ENCODE data around the gene YAP1.

Gene YAP1

DNA sequence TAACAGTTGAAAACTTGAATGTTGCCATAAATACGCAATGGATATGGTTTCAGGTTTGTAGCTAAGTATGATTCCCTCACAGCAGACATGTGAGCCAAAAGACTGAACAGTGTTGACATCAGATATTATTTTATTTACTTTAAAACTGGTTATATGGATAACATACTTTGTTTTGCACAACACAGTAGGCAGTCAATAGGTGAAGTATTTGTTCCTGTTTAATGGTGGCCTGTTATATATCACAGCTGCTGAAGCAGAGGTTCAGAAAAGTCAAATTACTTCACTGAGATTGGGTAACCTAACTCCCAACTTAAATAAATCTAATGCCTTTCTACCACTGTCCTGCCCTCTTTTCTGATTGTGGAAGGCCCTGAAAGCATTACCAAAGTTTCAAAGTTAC, 44.6 kb downstream of the YAP1 start:
- no peak for TF ChIP-seq SIN3A (IDR thresholded peaks at IDR 0.05; ENCODE audit: borderline replicate concordance, insufficient read depth, low read length)
- no peak for TF ChIP-seq REST (IDR thresholded peaks at IDR 0.05; ENCODE audit: insufficient read depth in 1 of 2, low read depth in 2 of 2, low read length in 2 of 2)
- no peak for TF ChIP-seq POLR2AphosphoS5 (IDR thresholded peaks at IDR 0.05; ENCODE audit: low read depth, low read length)
- no peak for TF ChIP-seq FOXP2 (optimal IDR thresholded peaks at IDR 0.05; ENCODE audit: borderline replicate concordance, extremely low read depth, extremely low read length, insufficient read depth)
- TF ChIP-seq TAF1 (IDR thresholded peaks at IDR 0.05; ENCODE audit: borderline replicate concordance, insufficient read depth, low read length) = no peak

DNA sequence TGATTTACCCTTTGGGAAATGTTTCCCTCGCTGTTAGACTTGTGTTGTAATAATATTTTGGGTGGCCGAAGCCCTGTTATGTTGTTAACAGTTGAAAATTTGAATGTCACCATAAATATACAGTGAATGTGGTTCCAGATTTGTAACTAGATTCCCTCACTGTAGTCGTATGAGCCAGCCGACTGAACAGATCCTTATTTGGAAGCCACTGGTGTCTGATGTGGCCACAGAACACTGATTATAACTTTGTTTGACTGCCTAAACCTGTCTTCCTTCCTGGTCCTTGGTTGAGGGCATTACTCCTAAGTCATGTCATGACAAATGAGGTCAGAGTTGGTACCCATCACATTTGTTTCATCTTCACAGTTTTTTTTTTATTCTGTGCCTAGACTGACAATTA, 45.4 kb downstream of the YAP1 start:
- TF ChIP-seq REST (IDR thresholded peaks at IDR 0.05; ENCODE audit: insufficient read depth in 1 of 2, low read depth in 2 of 2, low read length in 2 of 2) (no peak), TAF1 (IDR thresholded peaks at IDR 0.05; ENCODE audit: borderline replicate concordance, insufficient read depth, low read length) (no peak), FOXP2 (optimal IDR thresholded peaks at IDR 0.05; ENCODE audit: borderline replicate concordance, extremely low read depth, extremely low read length, insufficient read depth) (no peak), SIN3A (IDR thresholded peaks at IDR 0.05; ENCODE audit: borderline replicate concordance, insufficient read depth, low read length) (no peak), POLR2AphosphoS5 (IDR thresholded peaks at IDR 0.05; ENCODE audit: low read depth, low read length) (no peak)

DNA sequence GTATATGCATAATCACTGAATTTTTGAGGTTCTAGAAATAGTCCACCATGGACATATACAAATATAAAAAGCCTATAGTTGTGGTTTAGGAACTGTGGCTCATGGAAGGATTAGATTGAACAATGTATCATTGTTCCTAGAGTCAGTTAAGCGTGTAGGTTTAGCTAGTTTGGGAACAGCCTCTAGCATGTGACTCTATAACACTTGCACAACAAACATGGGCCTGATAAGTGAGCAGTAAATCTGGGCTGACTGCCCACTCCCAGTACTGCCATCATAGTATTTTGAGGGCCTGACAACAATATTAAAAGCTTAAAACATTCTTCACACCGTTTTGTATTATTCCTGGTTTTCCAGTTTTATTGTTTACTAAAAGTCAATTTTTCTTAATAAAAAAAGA, 47.0 kb downstream of the YAP1 start:
- no peak for TF ChIP-seq FOXP2 (optimal IDR thresholded peaks at IDR 0.05; ENCODE audit: borderline replicate concordance, extremely low read depth, extremely low read length, insufficient read depth)
- TF ChIP-seq REST (IDR thresholded peaks at IDR 0.05; ENCODE audit: insufficient read depth in 1 of 2, low read depth in 2 of 2, low read length in 2 of 2) = no peak
- no peak for TF ChIP-seq POLR2AphosphoS5 (IDR thresholded peaks at IDR 0.05; ENCODE audit: low read depth, low read length)
- TF ChIP-seq SIN3A (IDR thresholded peaks at IDR 0.05; ENCODE audit: borderline replicate concordance, insufficient read depth, low read length) = no peak
- no peak for TF ChIP-seq TAF1 (IDR thresholded peaks at IDR 0.05; ENCODE audit: borderline replicate concordance, insufficient read depth, low read length)

DNA sequence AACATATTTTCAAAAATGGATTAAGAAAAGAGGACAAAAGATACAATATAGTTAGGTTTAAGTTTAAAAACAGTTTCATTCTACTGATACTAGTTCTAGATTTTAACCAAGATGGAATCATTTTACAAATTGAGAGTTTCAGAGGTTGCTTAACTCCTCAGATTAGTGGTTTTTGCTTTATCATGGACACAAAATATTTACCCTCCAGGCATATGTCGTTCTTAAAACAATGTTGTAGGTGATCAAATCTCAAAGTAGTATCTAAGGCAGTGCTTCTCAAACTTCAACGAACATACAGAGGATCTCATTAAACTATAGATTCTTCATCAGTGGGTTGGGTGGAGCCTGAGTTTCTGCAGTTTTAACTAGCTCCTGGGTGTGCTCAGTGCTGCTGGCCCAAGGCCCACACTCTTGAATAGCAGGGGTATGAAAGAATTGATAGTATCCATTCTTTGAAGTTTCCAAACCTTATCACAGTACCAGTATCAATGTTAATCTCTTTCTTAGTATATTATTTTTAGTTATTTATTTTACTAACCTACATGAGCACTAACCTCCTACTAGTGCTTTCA, 48.0 kb downstream of the YAP1 start:
- TF ChIP-seq REST (IDR thresholded peaks at IDR 0.05; ENCODE audit: insufficient read depth in 1 of 2, low read depth in 2 of 2, low read length in 2 of 2) (no peak), SIN3A (IDR thresholded peaks at IDR 0.05; ENCODE audit: borderline replicate concordance, insufficient read depth, low read length) (no peak), POLR2AphosphoS5 (IDR thresholded peaks at IDR 0.05; ENCODE audit: low read depth, low read length) (no peak), FOXP2 (optimal IDR thresholded peaks at IDR 0.05; ENCODE audit: borderline replicate concordance, extremely low read depth, extremely low read length, insufficient read depth) (no peak), TAF1 (IDR thresholded peaks at IDR 0.05; ENCODE audit: borderline replicate concordance, insufficient read depth, low read length) (no peak)

- TF ChIP-seq REST (IDR thresholded peaks at IDR 0.05; ENCODE audit: insufficient read depth in 1 of 2, low read depth in 2 of 2, low read length in 2 of 2) (no peak), POLR2AphosphoS5 (IDR thresholded peaks at IDR 0.05; ENCODE audit: low read depth, low read length) (no peak), TAF1 (IDR thresholded peaks at IDR 0.05; ENCODE audit: borderline replicate concordance, insufficient read depth, low read length) (no peak), SIN3A (IDR thresholded peaks at IDR 0.05; ENCODE audit: borderline replicate concordance, insufficient read depth, low read length) (no peak), FOXP2 (optimal IDR thresholded peaks at IDR 0.05; ENCODE audit: borderline replicate concordance, extremely low read depth, extremely low read length, insufficient read depth) (no peak)
Measured at GRCh38 chr11:102163368-102163767, 53.1 kb downstream of the YAP1 start.
